KMS-11 (cell line): Measurements from ENCODE around the gene RPS14.

ENCODE experiments used
- H2AFZ ChIP-seq: fragments of 200-600 bp; sonication (generic); 2 replicates; pipeline ENCODE4 v1.6.1; 2016; ENCODE audit warnings: antibody characterized with exemption, mixed run types, low read depth
- H3K27ac ChIP-seq: fragments of 200-600 bp; sonication (generic); 2 replicates; pipeline ENCODE4 v1.6.1; 2016; ENCODE audit warnings: mild to moderate bottlenecking, mixed run types
- H3K27me3 ChIP-seq: fragments of 200-600 bp; sonication (generic); 2 replicates; pipeline ENCODE4 v1.6.1; 2017; ENCODE audit warnings: mild to moderate bottlenecking, low read depth, mixed run types, moderate library complexity; ENCODE audit not compliant: insufficient read depth
- H3K36me3 ChIP-seq: fragments of 200-600 bp; sonication (generic); 2 replicates; pipeline ENCODE4 v1.6.1; 2017; ENCODE audit warnings: mild to moderate bottlenecking, mixed run types; ENCODE audit not compliant: insufficient read depth
- H3K4me1 ChIP-seq: fragments of 200-600 bp; sonication (generic); 2 replicates; pipeline ENCODE4 v1.6.1; 2016; ENCODE audit warnings: mild to moderate bottlenecking, low read depth, mixed run types; ENCODE audit not compliant: poor library complexity, severe bottlenecking
- H3K4me2 ChIP-seq: fragments of 200-600 bp; sonication (generic); 2 replicates; pipeline ENCODE4 v1.7.0; 2016; ENCODE audit warnings: mild to moderate bottlenecking, mixed run types
- H3K4me3 ChIP-seq: fragments of 200-600 bp; sonication (generic); IDR thresholded peaks from 2 replicates; pipeline ENCODE4 v1.6.1; 2017; ENCODE audit warnings: low read depth, low read length, mixed read lengths; ENCODE audit not compliant: insufficient read depth
- H3K79me2 ChIP-seq: fragments of 200-600 bp; sonication (generic); 2 replicates; pipeline ENCODE4 v1.6.1; 2016; ENCODE audit warnings: low read depth, mixed run types; ENCODE audit not compliant: insufficient read depth
- H3K9ac ChIP-seq: fragments of 200-600 bp; sonication (generic); 2 replicates; pipeline ENCODE4 v1.6.1; 2016; ENCODE audit warnings: mild to moderate bottlenecking, mixed run types
- H4K20me1 ChIP-seq: fragments of 200-600 bp; sonication (generic); 2 replicates; pipeline ENCODE4 v1.6.1; 2016; ENCODE audit warnings: mild to moderate bottlenecking, mixed run types; ENCODE audit not compliant: insufficient read depth
- TF ChIP-seq, protein P1 (sequence below): fragments of 200-600 bp; sonication (generic); conservative IDR thresholded peaks from 2 replicates; pipeline ENCODE4 v1.6.1; 2017; ENCODE audit warnings: low read depth, mild to moderate bottlenecking, antibody characterized with exemption, low read length, moderate library complexity, mixed read lengths

RPS14 gene

DNA sequence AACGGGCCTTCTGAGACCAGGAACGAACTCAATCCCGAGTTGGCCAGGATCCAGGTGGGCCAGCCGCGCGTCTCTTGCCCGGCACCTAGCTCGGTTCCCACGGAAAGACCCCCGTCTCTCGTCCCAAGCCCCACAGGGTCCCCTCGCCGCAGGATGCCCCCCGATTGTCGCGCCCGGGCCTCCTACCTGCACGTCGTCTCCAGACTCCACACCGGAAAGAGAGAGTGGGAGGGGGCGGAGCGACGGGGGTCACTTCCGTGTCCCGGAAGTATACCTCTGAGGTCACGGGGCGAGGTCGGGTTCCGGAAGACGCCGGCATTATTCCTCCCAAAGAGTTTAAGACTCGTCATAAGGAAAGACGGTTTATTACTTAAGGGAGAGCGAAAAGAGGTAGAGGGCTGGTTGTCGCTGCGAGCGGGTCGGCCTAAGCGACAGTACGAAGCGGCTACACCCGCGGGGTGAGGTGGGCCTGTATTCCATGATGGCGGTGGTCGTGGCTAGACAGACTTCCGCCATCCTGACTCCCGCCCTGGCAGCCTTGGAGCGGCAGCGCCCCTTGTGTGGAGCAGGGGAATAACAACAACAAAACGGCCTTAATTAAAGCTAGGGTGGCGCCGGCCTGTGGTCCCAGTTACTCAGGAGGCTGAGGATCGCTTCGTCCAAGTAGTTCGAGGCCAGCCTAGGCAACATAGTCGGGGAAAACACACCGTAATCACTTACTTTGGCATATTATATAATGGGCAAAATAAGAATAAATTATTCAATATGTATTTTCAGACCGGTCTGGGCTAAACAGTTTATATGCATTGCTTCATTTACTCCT, at the start of gene RPS14:
Gene RPS14, minus strand, starts transcription at position 223 of the 823 bp plus-strand sequence. CDS start 2,006 bp downstream, outside the sequence.
- peaks cover 34% of the 10 kb centered on the region for H3K79me2 ChIP-seq
- peak within 1 kb of the TSS; percentile 95 for H3K9ac ChIP-seq
- peaks cover 23% of the 10 kb centered on the region; the same call in 1 of the 2 replicates for H3K36me3 ChIP-seq
- H4K20me1 ChIP-seq = no peaks in the 10 kb centered on the region
- H3K4me3 ChIP-seq = no peak within 1 kb of the TSS
- peaks cover 17% of the 10 kb centered on the region for H3K4me1 ChIP-seq
- H3K27me3 ChIP-seq = no peaks in the 10 kb centered on the region
- TF ChIP-seq, protein P1, sequence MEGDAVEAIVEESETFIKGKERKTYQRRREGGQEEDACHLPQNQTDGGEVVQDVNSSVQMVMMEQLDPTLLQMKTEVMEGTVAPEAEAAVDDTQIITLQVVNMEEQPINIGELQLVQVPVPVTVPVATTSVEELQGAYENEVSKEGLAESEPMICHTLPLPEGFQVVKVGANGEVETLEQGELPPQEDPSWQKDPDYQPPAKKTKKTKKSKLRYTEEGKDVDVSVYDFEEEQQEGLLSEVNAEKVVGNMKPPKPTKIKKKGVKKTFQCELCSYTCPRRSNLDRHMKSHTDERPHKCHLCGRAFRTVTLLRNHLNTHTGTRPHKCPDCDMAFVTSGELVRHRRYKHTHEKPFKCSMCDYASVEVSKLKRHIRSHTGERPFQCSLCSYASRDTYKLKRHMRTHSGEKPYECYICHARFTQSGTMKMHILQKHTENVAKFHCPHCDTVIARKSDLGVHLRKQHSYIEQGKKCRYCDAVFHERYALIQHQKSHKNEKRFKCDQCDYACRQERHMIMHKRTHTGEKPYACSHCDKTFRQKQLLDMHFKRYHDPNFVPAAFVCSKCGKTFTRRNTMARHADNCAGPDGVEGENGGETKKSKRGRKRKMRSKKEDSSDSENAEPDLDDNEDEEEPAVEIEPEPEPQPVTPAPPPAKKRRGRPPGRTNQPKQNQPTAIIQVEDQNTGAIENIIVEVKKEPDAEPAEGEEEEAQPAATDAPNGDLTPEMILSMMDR = peak; percentile 81
- H3K27ac ChIP-seq = peak within 1 kb of the TSS; percentile 73
- H2AFZ ChIP-seq = peak within 1 kb of the TSS; percentile 70
- peak within 1 kb of the TSS; percentile 97 for H3K4me2 ChIP-seq

DNA sequence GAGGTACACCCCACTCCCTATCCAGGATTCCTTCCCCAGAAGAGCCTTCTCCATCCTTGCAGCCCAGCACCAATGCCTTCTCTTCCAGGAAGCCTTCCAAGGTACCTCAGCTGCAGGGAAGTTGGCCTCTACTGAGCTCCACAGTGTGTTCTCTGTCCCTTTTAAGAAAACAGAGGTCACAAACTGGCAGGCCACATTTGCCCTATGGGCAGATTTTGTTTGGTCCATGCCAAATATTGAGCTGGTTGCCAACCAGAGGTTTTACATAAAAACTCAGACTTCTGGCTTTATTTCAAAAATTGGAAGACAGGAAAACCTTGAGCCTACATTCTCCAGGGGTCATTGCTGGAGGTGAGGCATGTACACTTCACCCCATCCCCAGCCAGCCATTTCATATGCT, 49.4 kb upstream of the RPS14 start:
- no peak overlapping the region for H3K4me3 ChIP-seq
- TF ChIP-seq, protein P1 = no peak
- H3K4me1 ChIP-seq = no peaks in the 10 kb centered on the region
- no peak overlapping the region for H3K4me2 ChIP-seq
- H3K9ac ChIP-seq = no peak overlapping the region
- no peak overlapping the region for H2AFZ ChIP-seq
- H3K36me3 ChIP-seq = no peaks in the 10 kb centered on the region
- H4K20me1 ChIP-seq = no peaks in the 10 kb centered on the region
- no peaks in the 10 kb centered on the region for H3K79me2 ChIP-seq
- H3K27ac ChIP-seq = no peak overlapping the region
- H3K27me3 ChIP-seq = no peaks in the 10 kb centered on the region

DNA sequence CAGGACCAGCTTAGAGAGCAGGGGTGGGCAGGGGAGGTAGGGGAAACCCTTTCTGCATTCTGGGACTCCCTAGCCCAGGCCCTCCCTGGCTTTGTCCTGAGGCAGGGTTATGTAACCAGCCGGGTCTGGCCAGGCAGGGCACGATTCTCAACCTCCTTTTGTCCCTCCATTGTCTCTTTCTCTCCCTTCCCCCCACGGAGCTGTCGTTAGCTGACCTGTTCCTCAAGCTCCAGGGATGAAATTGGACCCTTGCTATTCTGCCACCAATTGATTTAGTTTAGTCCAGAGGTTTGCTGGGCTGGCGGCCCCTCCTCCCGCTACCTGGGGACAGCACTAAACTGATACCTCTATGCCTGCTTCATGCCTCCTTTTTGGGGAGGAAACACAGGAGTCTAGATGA, 49.0 kb upstream of the RPS14 start:
- no peak overlapping the region for H3K27ac ChIP-seq
- no peak overlapping the region for H2AFZ ChIP-seq
- no peaks in the 10 kb centered on the region for H4K20me1 ChIP-seq
- TF ChIP-seq, protein P1 = no peak
- H3K4me2 ChIP-seq = no peak overlapping the region
- no peaks in the 10 kb centered on the region for H3K4me1 ChIP-seq
- H3K4me3 ChIP-seq = no peak overlapping the region
- H3K36me3 ChIP-seq = no peaks in the 10 kb centered on the region
- H3K9ac ChIP-seq = no peak overlapping the region
- H3K27me3 ChIP-seq = no peaks in the 10 kb centered on the region
- no peaks in the 10 kb centered on the region for H3K79me2 ChIP-seq

DNA sequence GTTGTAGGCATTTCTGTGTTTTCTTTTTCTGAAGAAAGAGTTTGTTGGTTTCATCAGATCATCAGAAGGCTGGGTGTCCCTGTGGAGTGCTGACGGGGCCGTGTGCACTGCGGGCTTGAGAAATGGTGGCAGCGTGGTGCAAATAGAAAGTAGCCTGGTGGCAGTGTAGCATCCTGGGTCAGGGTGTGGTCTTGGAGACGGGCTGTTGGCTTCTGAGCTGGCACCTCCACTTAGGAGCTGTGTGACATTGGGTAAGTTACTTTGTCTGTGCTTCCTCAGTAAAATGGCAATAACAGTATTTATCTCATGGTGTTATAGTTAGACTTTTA, 48.4 kb upstream of the RPS14 start:
- Histone ChIP-seq H3K4me1 (no peaks in the 10 kb centered on the region), H3K36me3 (no peaks in the 10 kb centered on the region), H3K27me3 (no peaks in the 10 kb centered on the region), H2AFZ (no peak overlapping the region), H3K4me2 (no peak overlapping the region), H3K9ac (no peak overlapping the region), H4K20me1 (no peaks in the 10 kb centered on the region), H3K27ac (no peak overlapping the region), H3K4me3 (no peak overlapping the region), H3K79me2 (no peaks in the 10 kb centered on the region)
- TF ChIP-seq, protein P1 = no peak
